ENCODE data around the gene DCUN1D2. TPM values are rescaled to one million over a fixed set of nuclear protein-coding genes. Genes with fewer than 3 reads are reported as not detected.

DCUN1D2 gene
- total and polyA plus RNA-seq, 7 experiments from 2014 or later, result 6.8 to 31.9 (median 23.1) TPM

GRCh38 chr13:113469582-113469981, 20.9 kb downstream of the DCUN1D2 start:
- intact Hi-C loops (cut with micrococcal nuclease), result no loop called here
- Histone ChIP-seq H3K27ac (ENCODE audit: low read depth, low read length) (no peak overlapping the region), H3K4me3 (ENCODE audit: low read length) (no peak overlapping the region), H3K27me3 (ENCODE audit: control insufficient read depth in 2 of 2, insufficient read depth in 2 of 2, low read length in 2 of 2) (no peaks in the 10 kb centered on the region), H3K9me3 (ENCODE audit: control insufficient read depth in 2 of 3, low read length in 3 of 3) (no peaks in the 10 kb centered on the region), H3K36me3 (ENCODE audit: control insufficient read depth in 2 of 3, insufficient read depth in 3 of 3, low read length in 3 of 3) (peaks cover 0 to 10% (median 0%) of the 10 kb centered on the region in 3 experiments), H3K4me1 (ENCODE audit: control insufficient read depth in 2 of 2, insufficient read depth in 2 of 2, low read length in 2 of 2) (peaks cover 0 to 6% of the 10 kb centered on the region in 2 donors)
- Mint-ChIP-seq H3K36me3 (peaks cover 0 to 58% (median 16%) of the 10 kb centered on the region in 5 donors), H3K27ac (no peak overlapping the region), H3K4me1 (peaks cover 0 to 7% (median 5%) of the 10 kb centered on the region in 7 donors), H3K4me3 (no peak overlapping the region), H3K9me3 (no peaks in the 10 kb centered on the region), H3K27me3 (no peaks in the 10 kb centered on the region)
- no peak for ATAC-seq
- ChIA-PET POLR2A (no interaction called here), CTCF (no interaction called here)
- DNase-seq, result no peak

- Histone ChIP-seq H3K27ac (ENCODE audit: low read depth, low read length) (no peak overlapping the region), H3K4me3 (ENCODE audit: low read length) (no peak overlapping the region), H3K27me3 (ENCODE audit: control insufficient read depth in 2 of 2, insufficient read depth in 2 of 2, low read length in 2 of 2) (no peaks in the 10 kb centered on the region), H3K36me3 (ENCODE audit: control insufficient read depth in 2 of 3, insufficient read depth in 3 of 3, low read length in 3 of 3) (peaks cover 0 to 10% (median 0%) of the 10 kb centered on the region in 3 experiments), H3K9me3 (ENCODE audit: control insufficient read depth in 2 of 3, low read length in 3 of 3) (no peaks in the 10 kb centered on the region), H3K4me1 (ENCODE audit: control insufficient read depth in 2 of 2, insufficient read depth in 2 of 2, low read length in 2 of 2) (peaks cover 0 to 6% of the 10 kb centered on the region in 2 donors)
- Mint-ChIP-seq H3K36me3 (peaks cover 0 to 53% (median 11%) of the 10 kb centered on the region in 5 donors), H3K27ac (peak overlapping the region in 1 of 9 donors; percentile 59), H3K9me3 (no peaks in the 10 kb centered on the region), H3K4me1 (peaks cover 0 to 7% (median 5%) of the 10 kb centered on the region in 7 donors), H3K4me3 (no peak overlapping the region), H3K27me3 (no peaks in the 10 kb centered on the region)
- DNase-seq (no peak), ATAC-seq (no peak)
- ChIA-PET CTCF (no interaction called here), POLR2A (no interaction called here)
- intact Hi-C loops (cut with micrococcal nuclease), result no loop called here
Measured at GRCh38 chr13:113468472-113469201, 21.9 kb downstream of the DCUN1D2 start.

- H3K36me3 ChIP-seq (ENCODE audit: control insufficient read depth in 2 of 3, insufficient read depth in 3 of 3, low read length in 3 of 3), result peaks cover 0 to 10% (median 0%) of the 10 kb centered on the region in 3 experiments
- H3K9me3 Mint-ChIP-seq, result no peaks in the 10 kb centered on the region
- H3K27ac ChIP-seq (ENCODE audit: low read depth, low read length), result no peak overlapping the region
- no peak overlapping the region for H3K4me3 ChIP-seq (ENCODE audit: low read length)
- POLR2A ChIA-PET, result no interaction called here
- no peak overlapping the region for H3K27ac Mint-ChIP-seq
- H3K4me1 ChIP-seq (ENCODE audit: control insufficient read depth in 2 of 2, insufficient read depth in 2 of 2, low read length in 2 of 2), result peaks cover 0 to 6% of the 10 kb centered on the region in 2 donors
- intact Hi-C loops (cut with micrococcal nuclease), result no loop called here
- peaks cover 0 to 47% (median 11%) of the 10 kb centered on the region in 5 donors for H3K36me3 Mint-ChIP-seq
- H3K27me3 Mint-ChIP-seq, result no peaks in the 10 kb centered on the region
- ATAC-seq (no peak), DNase-seq (no peak)
- no peaks in the 10 kb centered on the region for H3K9me3 ChIP-seq (ENCODE audit: control insufficient read depth in 2 of 3, low read length in 3 of 3)
- CTCF ChIA-PET, result no interaction called here
- no peak overlapping the region for H3K4me3 Mint-ChIP-seq
- no peaks in the 10 kb centered on the region for H3K27me3 ChIP-seq (ENCODE audit: control insufficient read depth in 2 of 2, insufficient read depth in 2 of 2, low read length in 2 of 2)
- H3K4me1 Mint-ChIP-seq, result peaks cover 0 to 7% (median 5%) of the 10 kb centered on the region in 7 donors
Measured at GRCh38 chr13:113468029-113468428, 22.5 kb downstream of the DCUN1D2 start.

- DNase-seq (no peak), ATAC-seq (no peak)
- H3K27ac ChIP-seq (ENCODE audit: low read depth, low read length), result no peak overlapping the region
- H3K4me3 Mint-ChIP-seq, result no peak overlapping the region
- H3K27me3 Mint-ChIP-seq, result no peaks in the 10 kb centered on the region
- peaks cover 0 to 6% of the 10 kb centered on the region in 2 donors for H3K4me1 ChIP-seq (ENCODE audit: control insufficient read depth in 2 of 2, insufficient read depth in 2 of 2, low read length in 2 of 2)
- peaks cover 0 to 6% (median 3%) of the 10 kb centered on the region in 7 donors for H3K4me1 Mint-ChIP-seq
- H3K36me3 Mint-ChIP-seq, result peaks cover 0 to 44% (median 7%) of the 10 kb centered on the region in 5 donors
- peak overlapping the region in 1 of 9 donors; percentile 20 for H3K27ac Mint-ChIP-seq
- CTCF ChIA-PET, result no interaction called here
- POLR2A ChIA-PET, result interaction anchor here (0.6 kb wide), 2 partner anchors 26 to 159 kb away, joined by 3 read pairs; no protein-coding TSS in a partner anchor
- H3K36me3 ChIP-seq (ENCODE audit: control insufficient read depth in 2 of 3, insufficient read depth in 3 of 3, low read length in 3 of 3), result peaks cover 0 to 9% (median 0%) of the 10 kb centered on the region in 3 experiments
- no peaks in the 10 kb centered on the region for H3K9me3 Mint-ChIP-seq
- H3K27me3 ChIP-seq (ENCODE audit: control insufficient read depth in 2 of 2, insufficient read depth in 2 of 2, low read length in 2 of 2), result no peaks in the 10 kb centered on the region
- no peaks in the 10 kb centered on the region for H3K9me3 ChIP-seq (ENCODE audit: control insufficient read depth in 2 of 3, low read length in 3 of 3)
- H3K4me3 ChIP-seq (ENCODE audit: low read length), result no peak overlapping the region
- intact Hi-C loops (cut with micrococcal nuclease), result no loop called here
Measured at GRCh38 chr13:113466383-113466782, 24.1 kb downstream of the DCUN1D2 start.

GRCh38 chr13:113465300-113465699, 25.2 kb downstream of the DCUN1D2 start:
- H3K4me3 Mint-ChIP-seq, result no peak overlapping the region
- ChIA-PET CTCF (interaction anchor here (0.6 kb wide), 1 partner anchor 12 kb away, joined by 3 read pairs; no protein-coding TSS in a partner anchor), POLR2A (no interaction called here)
- H3K27ac ChIP-seq (ENCODE audit: low read depth, low read length), result no peak overlapping the region
- peak overlapping the region in 4 of 9 donors; percentile 15 to 57 (median 34) for H3K27ac Mint-ChIP-seq
- ATAC-seq (no peak), DNase-seq (no peak)
- peaks cover 0 to 35% (median 4%) of the 10 kb centered on the region in 5 donors for H3K36me3 Mint-ChIP-seq
- peaks cover 0 to 6% (median 0%) of the 10 kb centered on the region in 7 donors for H3K4me1 Mint-ChIP-seq
- no peaks in the 10 kb centered on the region for H3K27me3 ChIP-seq (ENCODE audit: control insufficient read depth in 2 of 2, insufficient read depth in 2 of 2, low read length in 2 of 2)
- peaks cover 0 to 17% (median 0%) of the 10 kb centered on the region in 3 experiments for H3K36me3 ChIP-seq (ENCODE audit: control insufficient read depth in 2 of 3, insufficient read depth in 3 of 3, low read length in 3 of 3)
- H3K27me3 Mint-ChIP-seq, result no peaks in the 10 kb centered on the region
- no peaks in the 10 kb centered on the region for H3K9me3 ChIP-seq (ENCODE audit: control insufficient read depth in 2 of 3, low read length in 3 of 3)
- no peak overlapping the region for H3K4me3 ChIP-seq (ENCODE audit: low read length)
- intact Hi-C loops (cut with micrococcal nuclease), result no loop called here
- H3K9me3 Mint-ChIP-seq, result no peaks in the 10 kb centered on the region
- H3K4me1 ChIP-seq (ENCODE audit: control insufficient read depth in 2 of 2, insufficient read depth in 2 of 2, low read length in 2 of 2), result peaks cover 0 to 6% of the 10 kb centered on the region in 2 donors

- Histone ChIP-seq H3K27me3 (ENCODE audit: control insufficient read depth in 2 of 2, insufficient read depth in 2 of 2, low read length in 2 of 2) (no peaks in the 10 kb centered on the region), H3K36me3 (ENCODE audit: control insufficient read depth in 2 of 3, insufficient read depth in 3 of 3, low read length in 3 of 3) (peaks cover 0 to 25% (median 0%) of the 10 kb centered on the region in 3 experiments), H3K27ac (ENCODE audit: low read depth, low read length) (no peak overlapping the region), H3K4me3 (ENCODE audit: low read length) (no peak overlapping the region), H3K4me1 (ENCODE audit: control insufficient read depth in 2 of 2, insufficient read depth in 2 of 2, low read length in 2 of 2) (peaks cover 0 to 6% of the 10 kb centered on the region in 2 donors), H3K9me3 (ENCODE audit: control insufficient read depth in 2 of 3, low read length in 3 of 3) (no peaks in the 10 kb centered on the region)
- CTCF ChIA-PET, result interaction anchor here (0.8 kb wide), 1 partner anchor 98 kb away, joined by 3 read pairs; no protein-coding TSS in a partner anchor
- Mint-ChIP-seq H3K9me3 (no peaks in the 10 kb centered on the region), H3K27me3 (no peaks in the 10 kb centered on the region), H3K36me3 (peaks cover 0 to 38% (median 4%) of the 10 kb centered on the region in 5 donors), H3K4me1 (peaks cover 0 to 6% (median 0%) of the 10 kb centered on the region in 7 donors), H3K4me3 (no peak overlapping the region), H3K27ac (peak overlapping the region in 2 of 9 donors; percentile 5 to 10)
- intact Hi-C loops (cut with micrococcal nuclease), result no loop called here
- DNase-seq, result no peak
- POLR2A ChIA-PET, result no interaction called here
- no peak for ATAC-seq
Measured at GRCh38 chr13:113464476-113464875, 26.0 kb downstream of the DCUN1D2 start.

Measured in naive thymus-derived CD4-positive, alpha-beta T cell (primary cell).